Effector memory CD8-positive, alpha-beta T cell (primary cell): ENCODE results near the gene PXYLP1.

ENCODE experiments used
- ATAC-seq: fragments of 150-1000 bp; cut with Tn5 transposase; replicated peaks from 2 replicates; pipeline ENCODE4 v1.10.0; 2021; ENCODE audit warnings: mild to moderate bottlenecking, moderate library complexity
- DNase-seq, 3 experiments: peaks; one replicate each; pipeline ENCODE4 v3.0.0; 2021
- H3K27ac Mint-ChIP-seq, 2 donors: one replicate each; pipeline ENCODE4 v1.8.0; 2022; ENCODE audit warnings: mild to moderate bottlenecking in 2 of 2, mixed read lengths in 2 of 2, moderate library complexity in 2 of 2
- H3K27me3 Mint-ChIP-seq, 2 donors: one replicate each; pipeline ENCODE4 v1.8.0; 2022; ENCODE audit warnings: mixed read lengths in 2 of 2
- H3K36me3 Mint-ChIP-seq: one replicate; pipeline ENCODE4 v1.8.0; 2022; ENCODE audit warnings: mild to moderate bottlenecking, moderate library complexity, mixed read lengths; ENCODE audit not compliant: insufficient read depth
- H3K4me1 Mint-ChIP-seq, 2 donors: one replicate each; pipeline ENCODE4 v1.8.0; 2022; ENCODE audit warnings: low read depth in 2 of 2, mixed read lengths in 2 of 2
- H3K4me3 Mint-ChIP-seq, 2 donors: one replicate each; pipeline ENCODE4 v1.8.0; 2022; ENCODE audit warnings: mild to moderate bottlenecking in 2 of 2, mixed read lengths in 2 of 2, moderate library complexity in 2 of 2
- H3K9me3 Mint-ChIP-seq, 2 donors: one replicate each; pipeline ENCODE4 v1.8.0; 2022; ENCODE audit warnings: mixed read lengths in 2 of 2

PXYLP1 gene

DNA sequence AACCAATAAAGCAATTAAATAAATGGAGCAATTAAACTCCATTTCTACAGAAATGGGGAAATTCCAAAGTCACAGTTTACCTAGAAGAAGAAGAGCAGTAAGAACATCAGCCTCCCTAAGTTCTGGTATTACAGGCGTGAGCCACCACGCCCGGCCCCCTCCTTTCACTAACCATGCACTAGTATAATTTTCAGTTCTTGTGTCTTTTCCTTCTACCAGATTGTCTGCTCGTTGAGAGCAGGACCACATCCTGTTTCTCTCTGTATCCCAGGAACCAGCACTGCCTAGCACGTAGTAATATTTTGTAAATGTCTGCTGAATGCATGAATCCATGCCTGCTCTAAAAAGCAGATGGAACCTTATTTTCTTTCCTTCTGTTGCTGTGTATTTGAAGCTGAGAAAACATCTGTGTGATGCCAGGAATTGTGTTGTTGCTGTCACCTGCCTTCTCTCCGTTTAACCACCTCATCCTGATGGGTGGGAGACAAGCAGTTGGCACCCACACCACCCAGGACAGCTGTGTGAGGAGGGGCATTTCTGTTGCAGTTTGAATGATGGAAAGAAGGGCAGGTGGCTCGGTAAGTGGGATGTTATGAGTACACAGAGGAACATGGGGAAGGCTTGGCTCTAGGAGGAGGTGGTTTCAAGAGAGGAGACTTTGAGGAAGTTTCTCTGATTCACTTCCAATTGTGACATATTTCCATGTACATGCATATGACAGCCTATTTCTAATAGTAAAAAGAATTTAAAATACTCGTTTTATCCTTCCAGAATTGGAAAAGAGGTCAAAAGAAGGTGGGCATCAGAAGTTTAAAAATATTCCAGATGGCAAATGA is 30.1 kb downstream of the PXYLP1 start:
- H3K36me3 Mint-ChIP-seq, result peaks cover 2% of the 10 kb centered on the region
- H3K4me1 Mint-ChIP-seq, result peaks cover 10 to 24% of the 10 kb centered on the region in 2 donors
- DNase-seq (no peak), ATAC-seq (no peak)
- H3K27ac Mint-ChIP-seq, result peak overlapping the region in 1 of 2 donors; percentile 4
- H3K27me3 Mint-ChIP-seq, result no peaks in the 10 kb centered on the region
- no peak overlapping the region for H3K4me3 Mint-ChIP-seq
- H3K9me3 Mint-ChIP-seq, result no peaks in the 10 kb centered on the region

DNA sequence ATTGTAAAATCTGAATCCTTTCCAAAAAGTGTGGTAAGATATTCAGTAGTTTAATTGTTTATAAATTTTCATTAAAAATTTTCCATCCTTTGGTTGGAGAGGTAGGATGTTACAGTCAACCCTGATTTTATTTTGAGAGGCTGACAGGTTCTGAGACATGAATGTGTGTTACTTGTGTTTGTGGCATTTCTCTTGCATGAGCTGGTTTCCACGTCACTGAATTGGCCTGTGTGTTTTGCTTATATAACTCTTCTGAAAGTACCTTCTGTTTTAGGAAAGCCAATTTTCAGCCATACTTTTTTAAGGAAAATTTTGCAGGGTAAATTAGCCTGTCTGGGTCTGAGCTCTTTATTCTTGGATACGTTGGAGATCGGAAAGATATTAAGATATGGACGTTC is 30.7 kb downstream of the PXYLP1 start:
- H3K4me1 Mint-ChIP-seq, result peaks cover 14 to 30% of the 10 kb centered on the region in 2 donors
- no peak overlapping the region for H3K4me3 Mint-ChIP-seq
- DNase-seq (no peak), ATAC-seq (no peak)
- H3K27me3 Mint-ChIP-seq, result no peaks in the 10 kb centered on the region
- no peaks in the 10 kb centered on the region for H3K9me3 Mint-ChIP-seq
- H3K36me3 Mint-ChIP-seq, result no peaks in the 10 kb centered on the region
- no peak overlapping the region for H3K27ac Mint-ChIP-seq

DNA sequence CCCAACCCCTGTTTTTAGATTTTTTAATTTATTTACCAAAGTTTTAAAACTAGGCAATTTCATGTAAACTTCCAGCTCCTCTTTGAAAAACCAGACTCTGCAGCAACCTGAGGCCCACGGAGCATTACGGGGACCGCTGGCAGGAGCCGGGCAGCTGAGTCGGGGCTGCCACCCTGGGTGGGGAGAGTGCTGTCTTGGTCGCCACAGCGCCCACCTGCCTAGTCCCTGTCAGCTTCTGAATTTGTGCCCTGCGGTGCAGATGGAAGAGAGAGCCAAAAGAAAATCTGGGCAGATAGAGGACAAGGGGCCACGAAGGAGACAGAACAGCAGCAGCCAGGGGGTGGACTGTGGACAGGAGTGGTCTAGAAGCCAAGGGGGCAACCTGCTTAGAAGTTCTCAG is 34.6 kb downstream of the PXYLP1 start:
- no peak for ATAC-seq
- H3K27me3 Mint-ChIP-seq, result no peaks in the 10 kb centered on the region
- peak overlapping the region; percentile 88 to 92 for H3K27ac Mint-ChIP-seq
- H3K4me1 Mint-ChIP-seq, result peaks cover 22 to 32% of the 10 kb centered on the region in 2 donors
- no peak for DNase-seq
- H3K36me3 Mint-ChIP-seq, result peaks cover 5% of the 10 kb centered on the region
- no peaks in the 10 kb centered on the region for H3K9me3 Mint-ChIP-seq
- H3K4me3 Mint-ChIP-seq, result peak overlapping the region; percentile 77 to 81

DNA sequence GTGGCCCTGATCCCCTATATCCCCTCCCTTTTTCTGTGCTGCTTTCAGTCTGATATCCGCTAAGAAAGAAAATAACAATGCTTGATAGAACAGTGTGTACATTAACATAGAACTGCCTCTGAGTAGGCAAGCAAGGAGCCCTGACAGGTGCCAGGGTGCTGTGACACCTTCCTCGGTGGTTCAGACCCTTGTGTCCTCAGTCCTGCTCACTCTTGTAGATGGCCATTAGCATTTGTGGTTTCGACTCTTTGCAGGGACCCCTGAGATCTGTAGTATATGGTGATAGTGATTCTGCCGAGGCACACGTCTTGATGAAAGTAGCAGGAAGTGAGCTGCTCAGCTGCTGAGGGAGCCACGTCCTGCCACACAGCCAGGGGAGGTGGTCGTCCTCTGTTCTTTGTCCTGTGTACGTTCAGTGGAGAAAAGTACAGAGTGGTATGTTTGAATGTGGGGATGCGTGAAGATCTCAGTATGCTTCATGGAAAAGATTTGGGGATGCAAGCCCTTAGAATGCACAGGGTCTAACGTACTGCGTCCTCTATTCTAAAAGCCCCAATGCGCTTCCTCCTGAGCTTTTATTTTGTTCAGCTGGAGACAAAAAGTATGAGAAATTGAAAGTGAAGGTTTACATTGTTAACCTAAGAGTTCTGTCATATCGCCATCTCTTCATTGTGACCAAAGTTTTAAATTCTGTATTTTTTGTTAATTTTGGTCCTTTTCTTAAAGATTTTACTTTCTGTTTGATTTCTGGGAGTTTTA is 35.4 kb downstream of the PXYLP1 start:
- ATAC-seq (peak; percentile 84), DNase-seq (peak in 2 of 3 experiments; percentile 16 to 33)
- peak overlapping the region; percentile 88 to 92 for H3K27ac Mint-ChIP-seq
- H3K9me3 Mint-ChIP-seq, result no peaks in the 10 kb centered on the region
- peaks cover 22 to 24% of the 10 kb centered on the region in 2 donors for H3K4me1 Mint-ChIP-seq
- peaks cover 5% of the 10 kb centered on the region for H3K36me3 Mint-ChIP-seq
- H3K4me3 Mint-ChIP-seq, result peak overlapping the region; percentile 77 to 81
- H3K27me3 Mint-ChIP-seq, result no peaks in the 10 kb centered on the region

DNA sequence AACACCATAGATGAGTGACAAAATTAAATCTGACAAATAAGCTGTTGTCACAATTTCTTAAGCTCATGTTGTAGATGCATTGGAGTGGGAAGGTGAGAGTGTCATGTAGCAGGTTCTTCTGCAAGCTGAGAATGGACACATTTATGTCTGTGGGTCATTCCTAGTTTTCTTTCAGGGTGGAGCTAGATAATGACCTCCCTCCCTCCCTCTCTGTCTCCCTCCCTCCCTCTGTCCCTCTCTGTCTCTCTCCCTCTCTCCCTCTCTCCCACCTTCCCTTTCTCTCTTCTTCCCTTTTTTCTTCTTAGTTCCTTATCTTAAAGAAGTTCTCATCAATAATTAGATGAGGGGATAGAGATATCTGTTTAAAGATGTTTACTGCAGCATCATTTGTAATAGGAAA is 36.0 kb downstream of the PXYLP1 start:
- H3K36me3 Mint-ChIP-seq, result peaks cover 5% of the 10 kb centered on the region
- ATAC-seq, result no peak
- no peak for DNase-seq
- peak overlapping the region; percentile 77 to 81 for H3K4me3 Mint-ChIP-seq
- peaks cover 22 to 24% of the 10 kb centered on the region in 2 donors for H3K4me1 Mint-ChIP-seq
- H3K9me3 Mint-ChIP-seq, result no peaks in the 10 kb centered on the region
- H3K27ac Mint-ChIP-seq, result peak overlapping the region; percentile 88 to 92
- H3K27me3 Mint-ChIP-seq, result no peaks in the 10 kb centered on the region

DNA sequence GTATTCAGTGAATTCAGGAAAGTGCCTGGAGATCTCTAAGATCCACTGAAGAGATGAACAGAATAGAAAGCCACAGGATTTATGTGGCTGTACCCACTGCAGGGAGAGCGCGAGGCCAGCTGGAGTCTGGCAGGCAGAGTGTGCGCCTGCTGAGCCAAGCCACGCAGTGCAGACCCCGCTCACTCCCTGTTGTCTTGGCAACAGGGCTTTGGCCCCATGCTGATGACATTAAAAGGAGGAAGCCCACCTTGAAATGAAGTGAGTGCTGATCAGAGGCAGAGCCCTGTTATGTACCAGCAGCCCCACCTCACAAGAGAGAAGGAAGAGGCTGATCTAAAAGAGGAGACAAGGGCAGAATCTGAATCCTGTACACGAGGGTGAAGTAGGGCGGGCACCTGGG is 36.7 kb downstream of the PXYLP1 start:
- peaks cover 5% of the 10 kb centered on the region for H3K36me3 Mint-ChIP-seq
- H3K9me3 Mint-ChIP-seq, result no peaks in the 10 kb centered on the region
- no peaks in the 10 kb centered on the region for H3K27me3 Mint-ChIP-seq
- peak overlapping the region; percentile 88 to 92 for H3K27ac Mint-ChIP-seq
- ATAC-seq (no peak), DNase-seq (no peak)
- peak overlapping the region in 1 of 2 donors; percentile 81 for H3K4me3 Mint-ChIP-seq
- peaks cover 24% of the 10 kb centered on the region in 2 donors for H3K4me1 Mint-ChIP-seq

DNA sequence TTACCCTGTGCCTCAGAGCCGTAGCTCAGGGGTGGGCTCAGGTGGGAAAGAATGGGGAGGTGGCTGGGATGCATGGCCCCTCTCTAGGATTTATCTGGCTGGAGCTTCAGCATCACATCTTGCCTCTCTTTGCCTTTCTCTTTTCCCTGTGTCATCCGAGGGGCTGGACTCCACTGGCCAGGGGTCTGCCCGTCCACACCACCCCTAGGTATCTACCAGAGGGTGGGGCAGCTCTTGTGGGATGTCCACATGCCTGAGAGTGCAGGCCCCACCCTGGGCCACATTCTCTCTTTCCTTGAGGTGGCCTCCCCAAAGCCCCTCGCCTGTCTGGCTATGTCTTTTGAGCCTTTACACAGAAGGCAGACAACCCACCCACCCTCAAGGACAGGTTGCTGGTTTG is 37.2 kb downstream of the PXYLP1 start:
- DNase-seq (no peak), ATAC-seq (no peak)
- peaks cover 5% of the 10 kb centered on the region for H3K36me3 Mint-ChIP-seq
- H3K4me1 Mint-ChIP-seq, result peaks cover 24 to 26% of the 10 kb centered on the region in 2 donors
- no peak overlapping the region for H3K4me3 Mint-ChIP-seq
- no peaks in the 10 kb centered on the region for H3K27me3 Mint-ChIP-seq
- no peaks in the 10 kb centered on the region for H3K9me3 Mint-ChIP-seq
- H3K27ac Mint-ChIP-seq, result no peak overlapping the region

DNA sequence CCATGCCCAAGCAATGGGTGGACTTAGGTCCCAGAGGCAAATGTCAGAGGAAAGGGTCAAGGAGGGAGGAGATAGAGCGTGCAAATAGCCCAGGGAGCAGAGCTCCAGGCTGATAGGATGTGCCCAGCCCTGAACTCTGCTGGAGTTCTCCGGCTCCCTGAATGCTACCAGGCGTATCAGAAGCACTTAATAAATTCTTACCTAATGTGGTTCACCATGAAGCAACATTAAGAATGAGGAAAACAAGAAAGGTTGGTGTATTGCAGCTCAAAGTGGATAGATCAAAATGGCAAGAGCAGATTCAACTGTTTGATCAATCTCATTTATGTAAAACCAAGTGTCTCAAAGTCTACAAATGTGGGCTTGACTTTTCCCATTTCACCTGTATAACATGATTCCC is 38.3 kb downstream of the PXYLP1 start:
- Mint-ChIP-seq H3K9me3 (no peaks in the 10 kb centered on the region), H3K4me3 (no peak overlapping the region), H3K27ac (no peak overlapping the region), H3K27me3 (no peaks in the 10 kb centered on the region), H3K36me3 (peaks cover 5% of the 10 kb centered on the region), H3K4me1 (peaks cover 32 to 38% of the 10 kb centered on the region in 2 donors)
- ATAC-seq (no peak), DNase-seq (no peak)

DNA sequence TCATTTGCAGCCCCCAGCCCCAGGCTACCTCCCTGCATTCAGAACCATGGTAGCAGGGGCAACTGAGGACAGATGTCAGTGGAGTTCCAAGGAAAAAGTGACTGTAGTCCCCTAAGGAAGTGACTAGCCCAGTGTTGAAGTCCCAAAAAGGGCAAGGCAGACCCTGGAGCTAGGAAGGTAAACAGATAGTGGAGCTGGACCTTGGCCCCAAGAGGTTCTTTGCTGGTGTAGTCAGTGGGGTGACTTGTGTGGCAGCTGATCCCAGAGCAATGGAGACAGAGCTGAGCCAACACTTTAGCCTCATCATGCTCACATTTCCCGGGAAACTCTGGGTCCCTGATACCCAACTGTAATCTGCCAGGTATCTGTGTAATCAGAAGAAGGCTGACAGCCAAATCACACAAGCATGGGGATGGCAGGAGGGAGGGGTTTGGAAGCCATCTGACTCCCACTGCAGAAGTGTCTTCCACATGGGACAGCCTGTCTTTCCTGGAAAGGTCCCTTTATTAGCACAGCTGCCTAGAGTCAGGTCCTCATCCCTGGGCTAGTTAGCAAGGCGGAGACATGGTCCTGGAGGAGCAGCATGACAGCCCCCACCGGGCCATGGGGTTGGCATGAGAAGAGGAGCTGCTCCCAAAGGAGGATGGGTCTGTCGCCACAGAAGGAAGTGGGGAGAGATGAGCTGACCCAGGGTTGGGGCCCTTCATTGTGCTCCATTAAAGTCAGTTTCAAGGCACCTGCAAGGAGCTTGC is 39.8 kb downstream of the PXYLP1 start:
- Mint-ChIP-seq H3K27me3 (no peaks in the 10 kb centered on the region), H3K9me3 (no peaks in the 10 kb centered on the region), H3K36me3 (peaks cover 5% of the 10 kb centered on the region), H3K4me1 (peaks cover 29 to 35% of the 10 kb centered on the region in 2 donors), H3K4me3 (no peak overlapping the region), H3K27ac (no peak overlapping the region)
- DNase-seq (no peak), ATAC-seq (no peak)

DNA sequence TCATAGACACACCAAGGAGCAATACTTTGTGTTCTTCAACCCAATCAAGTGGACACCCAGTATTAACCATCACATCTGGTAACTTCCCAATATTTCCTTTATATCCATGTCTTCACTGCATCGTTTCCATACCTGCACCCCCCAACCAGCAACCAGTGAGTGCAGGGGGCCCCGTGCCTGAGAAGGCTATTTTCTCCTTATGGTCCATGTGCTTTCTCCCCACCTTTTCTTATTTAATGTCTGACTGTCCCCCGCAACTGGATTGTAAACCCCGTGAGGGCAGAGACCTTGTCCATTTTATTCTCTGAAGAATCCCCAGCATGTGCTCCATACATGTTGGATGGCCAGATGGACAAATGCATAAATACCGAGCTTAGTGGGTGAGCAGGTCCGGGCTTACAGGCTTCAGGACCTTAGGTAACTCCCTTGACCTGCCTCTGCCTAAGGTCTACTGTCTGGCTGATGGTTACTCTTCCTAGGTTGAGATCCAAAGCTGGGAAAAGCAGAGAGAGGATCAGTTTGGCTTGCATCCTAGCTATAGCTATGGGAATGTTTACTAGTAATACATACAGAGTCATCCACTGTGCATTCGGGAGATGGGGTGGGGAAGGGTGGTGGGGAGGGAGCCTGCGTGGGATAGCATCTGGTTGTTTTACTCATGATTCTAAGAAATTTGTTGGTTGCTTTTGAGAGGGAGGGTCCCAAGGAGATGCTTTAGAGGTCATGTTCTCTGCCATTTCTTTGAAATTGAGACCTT is 41.5 kb downstream of the PXYLP1 start:
- DNase-seq (no peak), ATAC-seq (no peak)
- Mint-ChIP-seq H3K4me1 (peaks cover 14 to 26% of the 10 kb centered on the region in 2 donors), H3K9me3 (no peaks in the 10 kb centered on the region), H3K4me3 (no peak overlapping the region), H3K27ac (peak overlapping the region; percentile 81 to 87), H3K36me3 (peaks cover 3% of the 10 kb centered on the region), H3K27me3 (no peaks in the 10 kb centered on the region)

DNA sequence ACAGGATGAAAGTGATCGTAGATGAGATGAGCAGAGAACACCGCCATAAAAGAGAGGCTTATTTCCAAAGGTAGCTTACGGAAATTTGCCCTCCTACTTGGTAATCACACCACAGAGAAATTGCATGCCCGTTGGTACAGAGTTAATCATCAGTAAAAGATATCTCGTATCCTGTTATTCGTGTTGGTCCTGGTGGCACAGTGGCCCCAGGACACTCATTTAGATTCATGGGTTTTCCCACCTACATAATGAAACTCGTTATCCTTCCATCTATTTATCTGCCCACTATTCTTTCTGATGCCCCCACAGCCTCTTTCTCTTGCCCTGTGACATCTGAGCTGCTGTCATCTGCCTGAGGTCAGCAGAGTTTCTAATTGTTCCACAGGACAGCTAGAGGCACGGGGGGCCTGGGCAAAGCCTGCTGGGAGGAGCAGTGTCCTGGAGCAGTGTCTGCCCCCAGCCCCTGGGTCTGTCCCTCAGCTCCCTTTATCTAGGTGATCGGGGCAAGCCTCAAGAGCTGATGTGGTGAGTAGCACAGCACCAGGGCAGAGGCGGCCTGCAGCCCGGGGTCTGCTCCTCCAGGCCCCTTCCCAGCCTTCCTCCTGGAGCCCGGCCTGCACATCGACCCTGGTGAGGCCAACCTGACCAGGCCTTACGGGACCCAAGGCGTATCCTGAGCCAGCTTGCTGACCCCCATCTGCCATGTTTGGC is 42.2 kb downstream of the PXYLP1 start:
- Mint-ChIP-seq H3K4me1 (peaks cover 18 to 23% of the 10 kb centered on the region in 2 donors), H3K27ac (peak overlapping the region; percentile 81 to 87), H3K4me3 (peak overlapping the region in 1 of 2 donors; percentile 32), H3K9me3 (no peaks in the 10 kb centered on the region), H3K36me3 (no peaks in the 10 kb centered on the region), H3K27me3 (no peaks in the 10 kb centered on the region)
- DNase-seq, result no peak
- no peak for ATAC-seq

DNA sequence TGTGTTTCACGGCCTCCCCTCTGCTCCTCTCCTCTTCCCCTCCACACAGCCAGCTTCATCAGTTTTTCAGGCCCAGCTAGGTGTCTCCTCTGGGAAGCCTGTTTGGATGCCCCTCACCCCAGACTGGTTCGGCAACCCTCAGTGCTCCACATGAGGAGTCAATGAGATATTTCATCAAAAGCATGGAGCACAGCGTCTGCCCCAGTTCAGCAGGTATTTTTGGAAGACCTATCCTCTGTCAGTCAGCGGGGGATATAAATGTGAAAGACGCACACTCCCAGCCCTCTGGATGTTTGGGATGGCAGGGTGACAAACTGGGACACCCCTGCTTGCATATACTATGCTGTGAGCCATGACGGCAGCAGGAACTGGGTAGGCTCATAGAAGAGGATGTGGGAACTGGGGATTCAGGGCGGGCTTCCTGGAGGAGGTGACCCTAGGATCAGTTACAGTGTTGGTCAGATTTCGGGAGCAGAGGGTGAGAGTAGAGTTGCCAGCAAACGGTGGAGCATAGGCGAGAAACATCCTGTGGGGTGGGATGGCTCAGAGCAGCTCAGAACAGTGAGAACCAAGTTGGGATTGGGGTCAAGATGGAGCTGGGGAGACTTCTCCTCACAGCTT is 42.9 kb downstream of the PXYLP1 start:
- peaks cover 22 to 28% of the 10 kb centered on the region in 2 donors for H3K4me1 Mint-ChIP-seq

More for the DNA sequence above, 42.9 kb downstream of the PXYLP1 start:
- H3K4me3 Mint-ChIP-seq, result peak overlapping the region; percentile 32 to 57
- H3K36me3 Mint-ChIP-seq, result no peaks in the 10 kb centered on the region
- ATAC-seq (no peak), DNase-seq (no peak)
- H3K27me3 Mint-ChIP-seq, result no peaks in the 10 kb centered on the region
- H3K9me3 Mint-ChIP-seq, result no peaks in the 10 kb centered on the region
- H3K27ac Mint-ChIP-seq, result peak overlapping the region; percentile 81 to 87
